ENCODE results near the gene SLC16A3.

SLC16A3 gene

GRCh38 chr17:82229698-82230608 is 1.1 kb downstream of the SLC16A3 start:
- peak overlapping the region; percentile 84 for H3K9ac ChIP-seq
- peaks cover 58% of the 10 kb centered on the region for H4K20me1 ChIP-seq

GRCh38 chr17:82230609-82231311 is 1.9 kb downstream of the SLC16A3 start:
- peaks cover 66% of the 10 kb centered on the region for H4K20me1 ChIP-seq
- peak overlapping the region; percentile 84 for H3K9ac ChIP-seq
- H3K9me3 ChIP-seq, result no peaks in the 10 kb centered on the region
- H3K4me3 ChIP-seq, result peak overlapping the region; percentile 90
- peaks cover 87% of the 10 kb centered on the region for H3K4me1 ChIP-seq
- H3K4me2 ChIP-seq, result peak overlapping the region; percentile 99
- peaks cover 3% of the 10 kb centered on the region; the same call in 1 of the 2 replicates for H3K36me3 ChIP-seq
- TF ChIP-seq Cebpa-rat (IDR thresholded peaks at IDR 0.05), result no peak
- H3K27me3 ChIP-seq, result peaks cover 40% of the 10 kb centered on the region; the same call in 1 of the 2 replicates
- H3K27ac ChIP-seq, result peak overlapping the region; percentile 80

More at GRCh38 chr17:82229698-82230608, 1.1 kb downstream of the SLC16A3 start:
- Histone ChIP-seq H3K9me3 (no peaks in the 10 kb centered on the region), H3K4me2 (peak overlapping the region; percentile 99), H3K4me1 (peaks cover 79% of the 10 kb centered on the region), H3K27ac (peak overlapping the region; percentile 80), H3K27me3 (peaks cover 40% of the 10 kb centered on the region; the same call in 1 of the 2 replicates), H3K36me3 (no peaks in the 10 kb centered on the region), H3K4me3 (peak overlapping the region; percentile 90)
- no peak for TF ChIP-seq Cebpa-rat (IDR thresholded peaks at IDR 0.05)

- no peak for TF ChIP-seq Cebpa-rat (IDR thresholded peaks at IDR 0.05)
- H3K27ac ChIP-seq, result peak overlapping the region; percentile 80
- H3K4me1 ChIP-seq, result peaks cover 92% of the 10 kb centered on the region
- H3K4me3 ChIP-seq, result peak overlapping the region; percentile 90
- peaks cover 40% of the 10 kb centered on the region; the same call in 1 of the 2 replicates for H3K27me3 ChIP-seq
- peak overlapping the region; percentile 84 for H3K9ac ChIP-seq
- H3K4me2 ChIP-seq, result peak overlapping the region; percentile 99
- H3K36me3 ChIP-seq, result peaks cover 8% of the 10 kb centered on the region; the same call in 1 of the 2 replicates
- H4K20me1 ChIP-seq, result peaks cover 71% of the 10 kb centered on the region
- no peaks in the 10 kb centered on the region for H3K9me3 ChIP-seq
Observed at GRCh38 chr17:82231312-82231561, 2.4 kb downstream of the SLC16A3 start.

- Histone ChIP-seq H3K27me3 (peaks cover 39% of the 10 kb centered on the region; the same call in 1 of the 2 replicates), H3K9ac (peak overlapping the region; percentile 84), H3K27ac (peak overlapping the region; percentile 80), H3K4me2 (peak overlapping the region; percentile 99), H3K9me3 (no peaks in the 10 kb centered on the region), H3K4me3 (peak overlapping the region; percentile 90), H3K4me1 (peaks cover 95% of the 10 kb centered on the region), H4K20me1 (peaks cover 76% of the 10 kb centered on the region), H3K36me3 (peaks cover 9% of the 10 kb centered on the region; the same call in 1 of the 2 replicates)
- peak; percentile 68; the same call in 1 of the 2 replicates for TF ChIP-seq Cebpa-rat (IDR thresholded peaks at IDR 0.05)
Observed at GRCh38 chr17:82231562-82232321, 2.9 kb downstream of the SLC16A3 start.

- H3K27me3 ChIP-seq, result peaks cover 33% of the 10 kb centered on the region; the same call in 1 of the 2 replicates
- H4K20me1 ChIP-seq, result peaks cover 82% of the 10 kb centered on the region
- H3K36me3 ChIP-seq, result peaks cover 13% of the 10 kb centered on the region; the same call in 1 of the 2 replicates
- peak overlapping the region; percentile 80; the same call in 1 of the 2 replicates for H3K27ac ChIP-seq
- peak overlapping the region; percentile 84 for H3K9ac ChIP-seq
- TF ChIP-seq Cebpa-rat (IDR thresholded peaks at IDR 0.05), result no peak
- H3K4me2 ChIP-seq, result peak overlapping the region; percentile 99
- peak overlapping the region; percentile 90; the same call in 1 of the 2 replicates for H3K4me3 ChIP-seq
- H3K9me3 ChIP-seq, result no peaks in the 10 kb centered on the region
- H3K4me1 ChIP-seq, result peaks cover 95% of the 10 kb centered on the region
Observed at GRCh38 chr17:82232322-82232820, 3.5 kb downstream of the SLC16A3 start.

GRCh38 chr17:82232876-82233785 is 4.3 kb downstream of the SLC16A3 start:
- peak overlapping the region; percentile 99 for H3K4me2 ChIP-seq

GRCh38 chr17:82234211-82235055 is 5.6 kb downstream of the SLC16A3 start:
- Histone ChIP-seq H3K9ac (peak overlapping the region; percentile 42), H4K20me1 (peaks cover 97% of the 10 kb centered on the region), H3K27ac (peak overlapping the region; percentile 75), H3K4me2 (peak overlapping the region; percentile 99), H3K27me3 (peaks cover 12% of the 10 kb centered on the region; the same call in 1 of the 2 replicates), H3K4me1 (peaks cover 99% of the 10 kb centered on the region), H3K36me3 (peaks cover 20% of the 10 kb centered on the region), H3K9me3 (no peaks in the 10 kb centered on the region), H3K4me3 (peak overlapping the region; percentile 22; the same call in 1 of the 2 replicates)
- no peak for TF ChIP-seq Cebpa-rat (IDR thresholded peaks at IDR 0.05)

More at GRCh38 chr17:82232876-82233785, 4.3 kb downstream of the SLC16A3 start:
- Histone ChIP-seq H3K9me3 (no peaks in the 10 kb centered on the region), H3K27me3 (peaks cover 25% of the 10 kb centered on the region; the same call in 1 of the 2 replicates), H3K27ac (peak overlapping the region; percentile 75), H3K4me3 (peak overlapping the region; percentile 29; the same call in 1 of the 2 replicates), H3K4me1 (peaks cover 95% of the 10 kb centered on the region), H3K9ac (peak overlapping the region; percentile 51; the same call in 1 of the 2 replicates), H3K36me3 (peaks cover 19% of the 10 kb centered on the region; the same call in 1 of the 2 replicates), H4K20me1 (peaks cover 90% of the 10 kb centered on the region)
- TF ChIP-seq Cebpa-rat (IDR thresholded peaks at IDR 0.05), result no peak

All from BLaER1 (cell line).